ENCODE results near the gene ARHGAP6. TPM values are rescaled to one million over a fixed set of nuclear protein-coding genes. Genes with fewer than 3 reads are reported as not detected.

ARHGAP6 gene
- total and polyA plus RNA-seq, 4 donors, result 6.0 to 18.2 (median 12.3) TPM

GRCh38 chrX:11097933-11098332 is 567.8 kb downstream of the ARHGAP6 start:
- Histone ChIP-seq H3K4me3 (no peak overlapping the region), H3K4me1 (ENCODE audit: control insufficient read depth in 5 of 5, insufficient read depth in 5 of 5, low read length in 5 of 5) (peaks cover 0 to 4% (median 0%) of the 10 kb centered on the region in 5 donors), H3K27me3 (ENCODE audit: control insufficient read depth in 3 of 3, insufficient read depth in 3 of 3, low read length in 2 of 3) (peaks cover 0 to 11% (median 10%) of the 10 kb centered on the region in 3 donors), H3K27ac (ENCODE audit: low read depth in 1 of 2, low read length in 1 of 2) (no peak overlapping the region), H3K36me3 (ENCODE audit: control insufficient read depth in 4 of 4, insufficient read depth in 4 of 4, low read length in 4 of 4) (no peaks in the 10 kb centered on the region), H3K9ac (ENCODE audit: insufficient read depth in 1 of 2, low read length in 2 of 2) (no peak overlapping the region), H3K9me3 (ENCODE audit: control insufficient read depth in 4 of 4, insufficient read depth in 3 of 4, low read length in 3 of 4) (no peaks in the 10 kb centered on the region)
- no peak for TF ChIP-seq CTCF (IDR thresholded peaks at IDR 0.05; ENCODE audit: control extremely low read depth, extremely low read depth)
- DNase-seq, result no peak
- ATAC-seq (ENCODE audit: insufficient read depth, low FRiP score), result no peak

- 84 to 100% methylated on average over 1 of the region's 1 CpG for WGBS, 2 donors
Measured at GRCh38 chrX:11089802-11090201, 575.9 kb downstream of the ARHGAP6 start.

More at GRCh38 chrX:11089802-11090201, 575.9 kb downstream of the ARHGAP6 start:
- Histone ChIP-seq H3K27me3 (ENCODE audit: control insufficient read depth in 3 of 3, insufficient read depth in 3 of 3, low read length in 2 of 3) (peaks cover 0 to 3% (median 2%) of the 10 kb centered on the region in 3 donors), H3K9ac (ENCODE audit: insufficient read depth in 1 of 2, low read length in 2 of 2) (no peak overlapping the region), H3K4me3 (no peak overlapping the region), H3K27ac (ENCODE audit: low read depth in 1 of 2, low read length in 1 of 2) (no peak overlapping the region), H3K36me3 (ENCODE audit: control insufficient read depth in 4 of 4, insufficient read depth in 4 of 4, low read length in 4 of 4) (no peaks in the 10 kb centered on the region), H3K4me1 (ENCODE audit: control insufficient read depth in 5 of 5, insufficient read depth in 5 of 5, low read length in 5 of 5) (no peaks in the 10 kb centered on the region), H3K9me3 (ENCODE audit: control insufficient read depth in 4 of 4, insufficient read depth in 3 of 4, low read length in 3 of 4) (peaks cover 0 to 8% (median 3%) of the 10 kb centered on the region in 4 donors)
- TF ChIP-seq CTCF (IDR thresholded peaks at IDR 0.05; ENCODE audit: control extremely low read depth, extremely low read depth), result no peak
- DNase-seq (no peak), ATAC-seq (ENCODE audit: insufficient read depth, low FRiP score) (no peak)

Small RNA genes lying within 50 kb of the gene (small RNA-seq; reads per million reads assigned to genes)
- gene MIR548AX (ENCODE audit: low replicate concordance) (not detected), gene RF00019 (ENCODE audit: low replicate concordance) (not detected), gene RF02271 (ENCODE audit: low replicate concordance) (not detected)

Other genes with a start within 250 kb of the ARHGAP6 start
- 10 to 100 TPM; 28.2 to 33.4 TPM for gene MSL3, start 92.3 kb upstream of the ARHGAP6 start, total RNA-seq
- gene MSL3, start 92.3 kb upstream of the ARHGAP6 start, polyA plus RNA-seq, result 10 to 100 TPM; 32.6 to 39.7 TPM

Measured in lung (tissue), 13 donors.